Putamen (tissue), 1 donor: Measurements from ENCODE around the gene SLC39A8.
"Not testable (repeated sequence)": the region's sequence is repeated elsewhere in the genome, so short reads cannot be mapped to it uniquely, and the experiment has no call there.

Experiments
- DNase-seq: peaks from one replicate; pipeline ENCODE4 v3.0.0-alpha.2; 2016; ENCODE audit warnings: low spot score

SLC39A8 gene

DNA sequence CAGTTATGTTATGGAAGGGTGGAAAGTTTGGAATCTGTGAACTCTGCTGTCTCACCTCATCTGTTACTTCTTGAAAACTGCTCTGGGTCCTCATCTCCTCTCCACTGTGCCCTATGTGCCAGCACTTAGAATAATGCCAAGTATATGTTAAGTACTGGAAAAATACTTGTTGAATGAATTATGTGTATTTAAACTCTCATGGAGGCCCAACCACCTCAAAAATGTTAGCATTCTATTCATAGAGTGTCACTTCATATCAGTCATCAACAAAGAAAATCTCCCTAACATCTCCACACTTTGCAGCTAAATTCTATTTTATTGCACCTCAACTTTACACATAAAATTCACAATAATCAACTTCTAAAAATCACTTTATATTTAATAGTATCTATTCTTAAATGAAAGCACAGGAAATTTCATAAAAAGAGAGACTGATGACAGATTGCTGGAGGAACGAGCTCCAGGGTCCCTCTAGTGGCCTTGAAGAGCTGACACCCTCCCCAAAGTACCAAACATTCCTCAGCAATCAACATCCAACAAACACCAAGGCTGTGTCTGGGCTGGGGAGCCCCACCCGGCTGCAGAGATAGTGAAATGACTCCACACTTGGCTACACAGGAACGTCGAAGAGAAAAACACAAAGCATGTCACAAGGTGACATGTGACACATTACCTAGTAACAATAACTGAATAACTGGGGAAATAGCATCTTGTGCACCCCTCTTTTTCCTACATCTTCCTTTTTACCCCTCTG is 45.8 kb downstream of the SLC39A8 start:
- DNase-seq = no peak

- no peak for DNase-seq
These were observed 46.6 kb downstream of the SLC39A8 start for GRCh38 chr4:102298716-102299115.

- no peak for DNase-seq
These were observed 50.0 kb downstream of the SLC39A8 start for GRCh38 chr4:102295153-102295862.

- no peak for DNase-seq
These were observed 56.8 kb downstream of the SLC39A8 start for GRCh38 chr4:102288497-102288896.

- no peak for DNase-seq
These were observed 59.5 kb downstream of the SLC39A8 start for GRCh38 chr4:102285831-102286230.

DNA sequence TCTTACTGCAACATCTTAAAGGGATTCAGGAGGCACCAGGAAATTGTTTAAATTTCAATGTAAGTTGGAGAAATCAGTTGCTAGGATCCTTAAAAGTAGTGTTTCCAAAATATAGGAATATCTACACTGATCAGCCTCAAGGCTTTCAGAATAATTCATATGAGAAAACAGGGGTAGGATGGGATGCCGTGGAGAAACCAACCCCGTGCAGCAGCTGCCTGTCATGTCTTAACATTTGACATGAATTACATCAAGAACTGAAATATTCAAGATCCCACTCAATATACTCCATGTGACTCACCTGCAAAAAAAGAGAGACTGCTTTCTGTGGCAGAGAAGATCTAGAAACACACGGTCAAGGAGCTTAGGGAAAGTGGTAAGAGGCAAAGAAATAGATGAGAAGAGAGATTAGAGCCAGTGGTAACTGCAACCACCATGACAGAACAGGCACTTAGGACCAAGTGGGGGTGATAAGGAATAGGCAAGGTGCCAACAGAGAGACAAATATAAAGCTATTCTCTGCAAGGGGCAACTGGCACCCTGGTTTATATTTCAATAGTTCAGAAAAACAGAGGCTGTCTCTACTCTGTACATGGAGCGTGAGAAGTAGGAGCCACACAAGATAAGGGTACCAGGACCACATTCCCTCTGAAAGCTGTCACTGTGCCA is 64.0 kb downstream of the SLC39A8 start:
- DNase-seq = peak; percentile 67

GRCh38 chr4:102273317-102273716 is 72.0 kb downstream of the SLC39A8 start:
- DNase-seq = not testable (repeated sequence)

DNA sequence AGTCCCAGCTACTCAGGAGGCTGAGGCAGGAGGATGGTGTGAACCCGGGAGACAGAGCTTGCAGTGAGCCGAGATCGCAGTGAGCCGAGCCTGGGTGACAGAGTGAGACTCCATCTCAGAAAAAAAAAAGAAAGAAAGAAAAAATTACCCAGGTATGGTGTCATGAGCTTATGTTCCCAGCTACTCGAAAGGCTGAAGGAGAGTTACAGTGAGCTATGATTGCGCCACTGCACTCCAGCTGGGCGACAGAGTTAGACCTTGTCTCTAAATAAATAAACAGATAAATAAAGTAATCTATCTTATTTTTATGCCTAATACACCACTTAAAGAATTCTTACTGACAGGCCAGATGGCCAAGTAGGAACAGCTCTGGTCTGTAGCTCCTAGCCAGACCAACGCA is 73.0 kb downstream of the SLC39A8 start:
- no peak for DNase-seq

DNA sequence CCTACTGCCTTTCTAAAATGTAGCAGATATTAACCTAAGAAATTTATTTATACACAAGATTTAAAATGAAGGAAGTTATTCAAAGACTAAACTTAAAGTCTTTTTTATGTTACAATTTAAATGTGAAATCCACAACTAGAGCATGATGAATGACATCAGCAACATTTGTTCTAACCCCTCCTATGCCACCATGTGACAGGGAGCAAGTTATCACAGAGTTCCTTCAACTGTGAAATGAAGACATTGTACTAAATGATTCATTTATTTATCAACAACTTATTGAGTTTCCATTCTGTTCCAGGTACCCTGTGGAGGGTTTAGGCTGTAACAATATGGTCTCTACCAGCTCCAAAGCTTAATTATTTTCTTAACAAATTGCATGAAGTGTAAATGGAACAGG is 76.9 kb downstream of the SLC39A8 start:
- DNase-seq = no peak

GRCh38 chr4:102263024-102263787 is 82.1 kb downstream of the SLC39A8 start:
- peak; percentile 40 for DNase-seq

GRCh38 chr4:102259702-102260101 is 85.6 kb downstream of the SLC39A8 start:
- no peak for DNase-seq

DNA sequence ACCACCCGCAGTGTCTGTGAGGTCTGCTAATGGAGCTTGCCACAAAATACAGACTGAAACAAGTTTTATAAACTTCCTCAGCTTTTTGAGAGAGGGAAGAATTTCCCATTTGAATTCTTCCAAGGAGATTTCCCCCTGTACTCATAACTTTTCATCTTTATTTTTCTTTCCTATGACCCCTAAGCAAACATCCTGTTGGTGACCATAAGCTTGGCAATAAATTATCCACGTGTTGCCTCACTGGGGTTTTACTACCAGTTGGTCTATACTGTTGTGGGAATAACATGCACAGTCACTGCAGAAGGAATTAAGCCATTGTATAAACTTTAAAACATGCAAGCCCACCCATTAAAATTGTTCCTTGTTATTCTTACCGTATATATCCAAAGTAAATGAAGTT is 86.2 kb downstream of the SLC39A8 start:
- no peak for DNase-seq

GRCh38 chr4:102256321-102256720 is 89.0 kb downstream of the SLC39A8 start:
- DNase-seq = no peak

DNA sequence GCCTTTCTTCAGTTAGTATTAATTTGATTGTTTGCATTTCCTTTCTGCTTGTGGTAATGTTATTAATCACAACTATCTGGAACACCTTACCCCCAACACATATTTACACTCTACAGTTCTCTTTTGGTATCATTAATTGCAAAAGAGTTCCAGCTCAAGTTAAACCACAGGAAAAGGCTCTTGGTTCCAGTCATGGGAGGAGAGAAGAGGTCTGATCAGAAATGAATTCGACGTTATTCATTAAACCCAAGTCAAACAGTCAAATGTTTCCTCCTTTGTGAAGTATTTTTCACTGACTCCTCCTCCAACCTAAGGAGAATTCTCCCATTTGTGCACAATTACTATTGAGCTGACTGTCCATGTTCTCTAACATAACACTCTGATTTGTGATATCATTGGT is 91.4 kb downstream of the SLC39A8 start:
- DNase-seq = no peak

- DNase-seq = no peak
These were observed 93.1 kb downstream of the SLC39A8 start for GRCh38 chr4:102252171-102252570.

DNA sequence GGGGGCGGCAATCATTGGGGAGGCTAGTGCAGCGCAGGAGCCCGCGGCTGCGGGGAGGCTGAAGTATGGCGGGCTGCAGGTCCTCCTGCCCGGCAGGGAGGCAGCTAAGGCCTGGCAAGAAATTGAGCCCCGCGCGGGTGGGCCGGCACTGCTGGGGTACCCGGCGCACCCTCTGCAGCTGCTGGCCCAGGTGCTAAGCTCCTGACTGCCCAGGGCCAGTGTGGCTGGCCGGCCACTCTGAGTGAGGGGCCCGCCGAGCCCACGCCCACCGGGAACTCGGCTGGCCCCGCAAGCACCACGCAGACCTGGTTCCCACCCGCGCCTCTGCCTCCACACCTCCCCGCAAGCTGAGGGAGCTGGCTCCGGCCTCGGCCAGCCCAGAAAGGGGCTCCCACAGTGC is 94.9 kb downstream of the SLC39A8 start:
- DNase-seq = no peak

GRCh38 chr4:102247041-102247440 is 98.2 kb downstream of the SLC39A8 start:
- no peak for DNase-seq

- no peak for DNase-seq
These were observed 98.9 kb downstream of the SLC39A8 start for GRCh38 chr4:102246416-102246815.

GRCh38 chr4:102244878-102245535 is 100.3 kb downstream of the SLC39A8 start:
- DNase-seq = no peak

DNA sequence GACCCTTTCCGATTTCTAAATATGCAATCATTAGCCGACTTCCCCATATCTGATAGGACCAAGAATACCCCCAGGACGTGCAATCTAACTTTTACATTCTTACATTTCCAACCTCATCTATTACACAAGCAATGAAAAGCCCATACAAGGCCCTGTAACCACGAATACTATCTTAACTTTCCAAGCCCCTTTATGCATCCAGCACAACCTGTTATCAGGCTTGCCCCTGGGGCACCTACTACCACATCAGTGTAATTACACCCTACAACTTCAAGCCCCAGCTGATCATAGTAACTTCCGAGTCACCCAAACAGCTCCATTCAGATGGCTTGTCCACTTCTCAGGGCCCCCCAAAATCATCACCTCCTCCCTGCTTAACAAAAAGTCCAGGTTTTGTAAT is 102.0 kb downstream of the SLC39A8 start:
- not testable (repeated sequence) for DNase-seq

GRCh38 chr4:102234243-102234838 is 110.9 kb downstream of the SLC39A8 start:
- DNase-seq = no peak
